ENCODE measurements around the gene NREP.

DNA sequence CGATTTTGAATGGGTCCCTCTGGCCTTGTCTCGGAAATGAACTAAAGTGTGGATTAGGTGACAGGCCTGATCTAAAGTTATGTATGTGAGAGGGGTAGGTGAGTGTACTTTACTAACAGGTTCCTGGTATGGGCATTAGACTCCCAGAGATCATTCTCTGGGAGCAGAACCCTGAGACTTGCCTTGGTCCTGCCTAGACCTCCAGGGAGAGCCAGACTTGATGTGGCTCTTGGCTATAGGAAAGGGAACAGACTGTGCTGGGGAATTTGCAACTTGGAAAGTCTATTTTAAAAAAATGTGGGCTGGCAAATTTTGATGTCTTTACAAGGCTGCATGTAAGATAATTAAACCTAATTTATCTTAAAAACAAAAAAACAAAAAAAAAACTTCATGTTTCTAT is 49.8 kb upstream of the NREP start:
- TF ChIP-seq, protein P1, sequence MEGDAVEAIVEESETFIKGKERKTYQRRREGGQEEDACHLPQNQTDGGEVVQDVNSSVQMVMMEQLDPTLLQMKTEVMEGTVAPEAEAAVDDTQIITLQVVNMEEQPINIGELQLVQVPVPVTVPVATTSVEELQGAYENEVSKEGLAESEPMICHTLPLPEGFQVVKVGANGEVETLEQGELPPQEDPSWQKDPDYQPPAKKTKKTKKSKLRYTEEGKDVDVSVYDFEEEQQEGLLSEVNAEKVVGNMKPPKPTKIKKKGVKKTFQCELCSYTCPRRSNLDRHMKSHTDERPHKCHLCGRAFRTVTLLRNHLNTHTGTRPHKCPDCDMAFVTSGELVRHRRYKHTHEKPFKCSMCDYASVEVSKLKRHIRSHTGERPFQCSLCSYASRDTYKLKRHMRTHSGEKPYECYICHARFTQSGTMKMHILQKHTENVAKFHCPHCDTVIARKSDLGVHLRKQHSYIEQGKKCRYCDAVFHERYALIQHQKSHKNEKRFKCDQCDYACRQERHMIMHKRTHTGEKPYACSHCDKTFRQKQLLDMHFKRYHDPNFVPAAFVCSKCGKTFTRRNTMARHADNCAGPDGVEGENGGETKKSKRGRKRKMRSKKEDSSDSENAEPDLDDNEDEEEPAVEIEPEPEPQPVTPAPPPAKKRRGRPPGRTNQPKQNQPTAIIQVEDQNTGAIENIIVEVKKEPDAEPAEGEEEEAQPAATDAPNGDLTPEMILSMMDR (IDR thresholded peaks at IDR 0.05; ENCODE audit: extremely low read depth in 1 of 2, insufficient read depth in 1 of 2, low read depth in 1 of 2, low read length in 2 of 2): no peak
- no peak for TF ChIP-seq POLR2A (IDR thresholded peaks at IDR 0.05; ENCODE audit: low read depth, low read length)
- no peak for TF ChIP-seq FOS (IDR thresholded peaks at IDR 0.05; ENCODE audit: borderline replicate concordance, insufficient read depth, low read length)
- no peak for TF ChIP-seq EZH2 (IDR thresholded peaks at IDR 0.05; ENCODE audit: borderline replicate concordance, low read depth, low read length, severe bottlenecking)
- TF ChIP-seq POLR2AphosphoS5 (IDR thresholded peaks at IDR 0.05; ENCODE audit: insufficient read depth, low read depth, low read length): no peak
- no peak for TF ChIP-seq MYC (IDR thresholded peaks at IDR 0.05; ENCODE audit: low read depth, low read length)
- TF ChIP-seq, protein P2, sequence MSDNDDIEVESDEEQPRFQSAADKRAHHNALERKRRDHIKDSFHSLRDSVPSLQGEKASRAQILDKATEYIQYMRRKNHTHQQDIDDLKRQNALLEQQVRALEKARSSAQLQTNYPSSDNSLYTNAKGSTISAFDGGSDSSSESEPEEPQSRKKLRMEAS (IDR thresholded peaks at IDR 0.05; ENCODE audit: insufficient read depth, insufficient read length): no peak
- TF ChIP-seq JUN (IDR thresholded peaks at IDR 0.05; ENCODE audit: borderline replicate concordance, insufficient read depth, insufficient read length, low read depth): no peak
- TF ChIP-seq GATA2 (IDR thresholded peaks at IDR 0.05; ENCODE audit: insufficient read depth, insufficient read length, low read depth, low read length): no peak

Measured in endothelial cell of umbilical vein (primary cell).